ENCODE data around the gene FAHD1. TPM values are rescaled to one million over a fixed set of nuclear protein-coding genes. Genes with fewer than 3 reads are reported as not detected.
A peak's percentile ranks its signal among the peaks of the same experiment; 100 is the strongest.

Gene FAHD1
- polyA plus RNA-seq, 3 donors, result 7.5 to 24.9 (median 17.3) TPM

GRCh38 chr16:1858189-1858865, 31.3 kb downstream of the FAHD1 start:
- 27% methylated on average over 6 of the region's 8 CpGs for WGBS (ENCODE audit: insufficient coverage)
- Histone ChIP-seq H3K79me2 (ENCODE audit: insufficient read depth, low read length) (no peaks in the 10 kb centered on the region), H3K36me3 (replicated peaks in 1 of 2; ENCODE audit: control insufficient read depth in 1 of 2, insufficient read depth in 2 of 2, low read length in 2 of 2) (no peaks in the 10 kb centered on the region), H3K4me2 (replicated peaks; ENCODE audit: extremely low read depth, low read length, poor library complexity, severe bottlenecking) (no peak overlapping the region), H3K9ac (ENCODE audit: insufficient read depth, low read length, poor library complexity, severe bottlenecking) (no peak overlapping the region), H3K27me3 (ENCODE audit: control insufficient read depth in 2 of 2, insufficient read depth in 2 of 2, low read length in 2 of 2) (peaks cover 22 to 39% of the 10 kb centered on the region in 2 donors), H3K4me3 (replicated peaks in 1 of 3; ENCODE audit: low read depth in 2 of 3, low read length in 3 of 3) (no peak overlapping the region), H3K27ac (ENCODE audit: low read depth in 1 of 2, low read length in 2 of 2) (no peak overlapping the region), H3K9me3 (replicated peaks in 1 of 2; ENCODE audit: control insufficient read depth in 1 of 2, insufficient read depth in 1 of 2, low read length in 2 of 2) (no peaks in the 10 kb centered on the region), H4K20me1 (ENCODE audit: insufficient read depth, low read length) (no peaks in the 10 kb centered on the region), H3K4me1 (ENCODE audit: control insufficient read depth in 1 of 2, insufficient read depth in 2 of 2, low read length in 2 of 2) (no peaks in the 10 kb centered on the region), H2AFZ (ENCODE audit: insufficient read depth, low read depth, low read length, poor library complexity, severe bottlenecking) (no peak overlapping the region)
- intact Hi-C loops (cut with micrococcal nuclease), result loop anchor here in 1 of 2 donors (5.0 kb wide), 1 partner anchor 64 kb away; no protein-coding TSS in a partner anchor
- Mint-ChIP-seq H3K36me3 (no peaks in the 10 kb centered on the region), H3K27me3 (ENCODE audit: low read depth in 3 of 3) (peaks cover 34 to 74% (median 52%) of the 10 kb centered on the region in 3 donors), H3K4me1 (no peaks in the 10 kb centered on the region), H3K4me3 (peak overlapping the region in 1 of 2 donors; percentile 36), H3K9me3 (peaks cover 0 to 4% (median 0%) of the 10 kb centered on the region in 7 donors), H3K27ac (no peak overlapping the region)
- TF ChIP-seq, protein P1, sequence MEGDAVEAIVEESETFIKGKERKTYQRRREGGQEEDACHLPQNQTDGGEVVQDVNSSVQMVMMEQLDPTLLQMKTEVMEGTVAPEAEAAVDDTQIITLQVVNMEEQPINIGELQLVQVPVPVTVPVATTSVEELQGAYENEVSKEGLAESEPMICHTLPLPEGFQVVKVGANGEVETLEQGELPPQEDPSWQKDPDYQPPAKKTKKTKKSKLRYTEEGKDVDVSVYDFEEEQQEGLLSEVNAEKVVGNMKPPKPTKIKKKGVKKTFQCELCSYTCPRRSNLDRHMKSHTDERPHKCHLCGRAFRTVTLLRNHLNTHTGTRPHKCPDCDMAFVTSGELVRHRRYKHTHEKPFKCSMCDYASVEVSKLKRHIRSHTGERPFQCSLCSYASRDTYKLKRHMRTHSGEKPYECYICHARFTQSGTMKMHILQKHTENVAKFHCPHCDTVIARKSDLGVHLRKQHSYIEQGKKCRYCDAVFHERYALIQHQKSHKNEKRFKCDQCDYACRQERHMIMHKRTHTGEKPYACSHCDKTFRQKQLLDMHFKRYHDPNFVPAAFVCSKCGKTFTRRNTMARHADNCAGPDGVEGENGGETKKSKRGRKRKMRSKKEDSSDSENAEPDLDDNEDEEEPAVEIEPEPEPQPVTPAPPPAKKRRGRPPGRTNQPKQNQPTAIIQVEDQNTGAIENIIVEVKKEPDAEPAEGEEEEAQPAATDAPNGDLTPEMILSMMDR (IDR thresholded peaks at IDR 0.05), result no peak
- DNase-seq, result no peak

DNA sequence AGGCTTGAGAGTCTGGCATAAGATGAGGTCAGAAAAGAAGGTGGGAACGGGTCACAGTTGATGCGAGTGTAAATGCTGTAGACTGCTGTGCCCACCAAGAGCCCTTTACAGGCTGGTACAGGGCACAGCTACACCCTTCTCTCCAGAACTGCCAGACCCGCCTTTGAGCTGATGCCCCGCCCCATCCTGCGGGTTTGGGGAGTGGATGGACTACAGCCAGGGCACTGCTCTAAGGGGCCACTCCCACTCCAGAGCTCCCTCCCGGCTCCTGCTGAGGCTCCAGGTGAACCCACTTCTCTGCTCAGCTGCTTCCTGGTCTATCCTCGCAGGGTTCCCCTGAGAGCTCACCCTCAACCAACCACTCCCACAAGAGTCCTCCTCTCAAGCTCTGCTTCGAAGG, 32.6 kb downstream of the FAHD1 start:
- WGBS (ENCODE audit: insufficient coverage), result 16% methylated on average over 2 of the region's 8 CpGs
- Mint-ChIP-seq H3K27ac (no peak overlapping the region), H3K9me3 (peaks cover 0 to 4% (median 0%) of the 10 kb centered on the region in 7 donors), H3K4me1 (no peaks in the 10 kb centered on the region), H3K4me3 (peak overlapping the region in 1 of 2 donors; percentile 67), H3K27me3 (ENCODE audit: low read depth in 3 of 3) (peaks cover 43 to 73% (median 48%) of the 10 kb centered on the region in 3 donors), H3K36me3 (no peaks in the 10 kb centered on the region)
- TF ChIP-seq, protein P1 (IDR thresholded peaks at IDR 0.05), result no peak
- no peak overlapping the region for H3K9ac ChIP-seq (ENCODE audit: insufficient read depth, low read length, poor library complexity, severe bottlenecking)
- H2AFZ ChIP-seq (ENCODE audit: insufficient read depth, low read depth, low read length, poor library complexity, severe bottlenecking), result no peak overlapping the region
- H3K4me3 ChIP-seq (replicated peaks in 1 of 3; ENCODE audit: low read depth in 2 of 3, low read length in 3 of 3), result no peak overlapping the region
- no peaks in the 10 kb centered on the region for H4K20me1 ChIP-seq (ENCODE audit: insufficient read depth, low read length)
- no peak overlapping the region for H3K4me2 ChIP-seq (replicated peaks; ENCODE audit: extremely low read depth, low read length, poor library complexity, severe bottlenecking)
- H3K36me3 ChIP-seq (replicated peaks in 1 of 2; ENCODE audit: control insufficient read depth in 1 of 2, insufficient read depth in 2 of 2, low read length in 2 of 2), result no peaks in the 10 kb centered on the region
- no peaks in the 10 kb centered on the region for H3K4me1 ChIP-seq (ENCODE audit: control insufficient read depth in 1 of 2, insufficient read depth in 2 of 2, low read length in 2 of 2)
- intact Hi-C loops (cut with micrococcal nuclease), result loop anchor here (5.0 kb wide), 2 partner anchors 63 to 293 kb away; no protein-coding TSS in a partner anchor
- H3K27ac ChIP-seq (ENCODE audit: low read depth in 1 of 2, low read length in 2 of 2), result no peak overlapping the region
- no peak for DNase-seq
- peaks cover 24 to 43% of the 10 kb centered on the region in 2 donors for H3K27me3 ChIP-seq (ENCODE audit: control insufficient read depth in 2 of 2, insufficient read depth in 2 of 2, low read length in 2 of 2)
- no peaks in the 10 kb centered on the region for H3K79me2 ChIP-seq (ENCODE audit: insufficient read depth, low read length)
- no peaks in the 10 kb centered on the region for H3K9me3 ChIP-seq (replicated peaks in 1 of 2; ENCODE audit: control insufficient read depth in 1 of 2, insufficient read depth in 1 of 2, low read length in 2 of 2)

Measured in CD14-positive monocyte (primary cell).